Posterior vena cava (tissue), 2 donors: ENCODE results near the gene POLA1. TPM values are rescaled to one million over a fixed set of nuclear protein-coding genes. Genes with fewer than 3 reads are reported as not detected.
A peak's percentile ranks its signal among the peaks of the same experiment; 100 is the strongest.
"Not testable (repeated sequence)": the region's sequence is repeated elsewhere in the genome, so short reads cannot be mapped to it uniquely, and the experiment has no call there.

Experiments
- DNase-seq: peaks from one replicate; pipeline ENCODE4 v3.0.0-alpha.2; 2020; ENCODE audit warnings: low spot score
- intact Hi-C, 2 donors: fragments of 100-400 bp; cut with DNase I; formaldehyde crosslinking; loops; one replicate each; pipeline versions ENCODE4 v1.14.1 to v1.14.2; 2022 to 2023
- long read RNA-seq, 2 donors: library from polyadenylated mRNA; unstranded; transcript quantifications; one replicate each; pipeline ENCODE4 v2.0.0, GENCODE V29; 2020 to 2021
- total RNA-seq, 2 donors: library from RNA; stranded (reverse); fragmentation: NEBNext Ultra II Directional; extraction: Animal tissue kit (Norgen Biotek cat#: 25700); gene quantifications; one replicate each; pipeline ENCODE4 v1.2.1, GENCODE V29; 2021
- donor health status: DM: yes; HTN: yes; CAD: no.
- donor health status: DM: yes; HTN: yes; CAD: no.

Gene POLA1
- total RNA-seq = 10 to 100 TPM; 10.4 to 12.1 TPM
- long read RNA-seq, donor 1, full-length matches to known transcripts = 1 of 4 reads
- long read RNA-seq, donor 1, partial matches to known transcripts = 1 of 4 reads
- long read RNA-seq, donor 1, other reads (novel, unspliced or antisense) = 2 of 4 reads
- long read RNA-seq, donor 2, partial matches to known transcripts = 6 of 10 reads
- long read RNA-seq, donor 2, other reads (novel, unspliced or antisense) = 4 of 10 reads

DNA sequence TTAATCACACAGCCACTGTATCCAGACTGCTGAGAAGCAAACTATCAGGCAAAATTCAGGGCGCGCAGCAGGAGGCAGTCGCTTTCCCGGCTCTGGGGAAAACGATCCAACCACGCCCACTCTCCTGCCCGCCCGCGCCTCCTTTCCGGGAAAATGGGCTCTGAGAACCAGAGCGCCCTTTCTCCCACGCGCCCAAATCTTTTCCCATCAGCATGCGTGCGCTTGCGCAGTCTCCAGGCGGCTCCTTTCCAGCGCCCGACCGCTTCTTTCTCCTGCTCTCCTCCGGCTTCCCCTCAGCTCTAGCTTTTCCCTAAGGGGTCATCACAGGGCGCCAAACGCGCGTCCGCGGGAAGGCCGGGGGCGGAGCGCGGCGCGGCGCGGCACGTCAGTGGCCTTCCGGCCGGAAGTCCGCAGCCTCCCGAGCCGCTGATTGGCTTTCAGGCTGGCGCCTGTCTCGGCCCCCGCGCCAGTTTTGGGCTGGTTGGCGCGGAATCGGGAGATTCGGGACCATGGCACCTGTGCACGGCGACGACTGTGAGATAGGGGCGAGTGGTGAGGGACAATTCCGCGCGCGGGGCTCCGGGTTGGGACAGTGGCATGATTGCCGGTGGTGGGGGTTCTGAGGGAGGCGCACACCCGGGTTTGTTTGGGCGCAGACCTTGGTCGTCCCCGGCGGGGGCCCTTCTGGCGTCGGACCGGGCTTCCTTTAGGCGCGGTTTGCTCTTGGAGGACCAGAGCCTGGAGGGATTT is at the start of gene POLA1:
Gene POLA1, plus strand, starts transcription at position 466 of the 750 bp plus-strand sequence. Its CDS starts 44 bp downstream, at position 510.
- DNase-seq = peak; percentile 97
- intact Hi-C loops = no loop called here

DNA sequence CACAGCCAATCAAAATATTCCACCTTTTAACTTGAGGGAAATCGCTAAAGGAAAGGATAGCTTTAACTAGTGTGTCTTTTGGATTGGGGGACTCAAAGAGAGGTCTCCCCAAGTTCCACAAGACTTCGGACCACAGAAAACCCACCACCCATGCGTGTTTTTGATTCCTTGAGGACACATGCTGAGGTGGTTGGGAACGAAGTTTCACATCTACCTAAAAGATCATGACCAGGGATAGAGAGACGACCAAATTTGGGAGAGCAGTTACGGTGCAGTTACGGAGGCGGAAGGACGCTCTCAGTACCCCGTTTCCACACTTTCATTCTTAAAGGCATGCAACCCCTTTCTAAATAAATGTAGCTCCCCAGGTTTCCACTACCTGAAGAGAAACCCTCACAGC is 47.7 kb upstream of the POLA1 start:
- no peak for DNase-seq
- intact Hi-C loops = no loop called here

GRCh38 chrX:24646745-24647182 is 47.0 kb upstream of the POLA1 start:
- DNase-seq = no peak

DNA sequence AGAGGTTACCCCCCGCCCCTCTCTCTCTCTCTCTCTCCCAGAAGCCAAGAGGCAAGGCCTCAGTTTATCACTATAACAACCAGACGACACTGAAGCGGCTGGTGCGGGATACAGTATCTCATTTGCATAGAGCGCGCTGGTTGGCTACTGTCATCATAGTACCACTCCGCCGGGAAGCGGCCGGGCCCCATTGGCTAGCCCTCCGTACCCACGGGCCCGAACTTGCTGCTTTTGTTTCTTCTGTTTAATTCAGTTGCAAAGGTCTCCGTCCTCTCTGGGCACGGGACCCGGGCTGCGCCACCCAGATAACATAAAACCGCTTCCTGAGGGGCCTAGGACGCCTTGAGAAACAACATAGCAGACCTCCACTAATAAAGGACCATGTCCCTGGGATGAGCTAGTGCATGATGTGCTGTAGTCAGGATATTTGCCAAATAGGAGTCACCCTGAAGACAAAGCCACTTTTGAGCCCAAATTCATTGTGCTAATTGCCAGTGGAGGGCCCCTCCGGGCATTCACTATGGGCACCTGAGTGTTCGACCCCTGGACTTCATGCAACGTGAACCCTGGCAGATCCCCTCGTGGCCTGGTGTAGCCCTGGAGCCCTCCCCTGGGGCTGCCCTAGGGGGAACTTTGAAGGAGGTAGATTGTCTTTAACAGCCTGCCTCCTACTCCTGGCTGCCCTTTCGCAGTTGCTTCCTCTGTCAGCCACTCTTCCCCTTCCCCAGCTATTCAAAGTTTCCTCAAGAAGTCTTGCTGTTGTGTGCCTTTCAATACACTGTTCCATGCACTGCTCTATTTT is 46.3 kb upstream of the POLA1 start, which contains the start of gene PCYT1B:
Gene PCYT1B, minus strand, starts transcription at position 91 of the 802 bp plus-strand sequence. CDS start 242 bp downstream, outside the sequence.
- peak; percentile 87 for DNase-seq
- intact Hi-C loops = no loop called here

More at GRCh38 chrX:24646745-24647182, 47.0 kb upstream of the POLA1 start:
- intact Hi-C loops = no loop called here

GRCh38 chrX:24648495-24648894 is 45.2 kb upstream of the POLA1 start:
- intact Hi-C loops = no loop called here

GRCh38 chrX:24651783-24652182 is 41.9 kb upstream of the POLA1 start:
- intact Hi-C loops = no loop called here
- DNase-seq = no peak

More at GRCh38 chrX:24648495-24648894, 45.2 kb upstream of the POLA1 start:
- DNase-seq = no peak

GRCh38 chrX:24655679-24656078 is 38.0 kb upstream of the POLA1 start:
- intact Hi-C loops, DNase-seq: not testable (repeated sequence)

DNA sequence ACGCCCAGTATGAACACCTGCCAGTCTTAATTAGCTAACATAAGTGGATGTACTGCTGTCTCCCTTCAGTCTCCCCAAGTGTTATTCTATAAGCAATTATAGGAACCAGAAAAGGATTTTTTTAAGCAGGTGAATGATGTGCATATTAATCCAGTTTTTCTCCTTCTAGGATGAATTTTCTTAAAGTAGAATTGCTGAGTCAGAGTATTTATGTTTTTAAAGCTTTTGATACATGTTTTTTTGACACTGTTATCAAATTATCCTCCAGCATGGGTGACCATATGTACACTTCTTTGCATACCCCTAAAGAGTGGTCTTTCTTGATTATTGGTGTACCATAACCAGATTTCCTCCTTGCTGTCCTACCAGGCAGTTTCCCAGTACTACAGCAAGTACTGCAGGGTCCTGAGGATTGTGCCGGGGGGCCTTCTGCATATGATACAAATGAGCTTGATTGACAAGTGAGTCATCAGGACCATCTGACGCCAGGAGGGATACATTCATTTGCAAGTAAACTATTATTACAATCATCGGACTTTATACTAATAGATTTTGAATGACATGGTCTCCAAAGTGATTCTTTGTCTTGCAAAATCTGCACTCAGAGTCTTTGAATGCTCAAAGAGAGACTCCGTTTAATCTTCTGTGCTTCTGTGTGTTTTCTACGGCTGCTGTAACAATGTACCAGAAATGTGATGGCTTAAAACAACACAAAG is 35.9 kb upstream of the POLA1 start:
- no peak for DNase-seq
- intact Hi-C loops = no loop called here

GRCh38 chrX:24658421-24658820 is 35.3 kb upstream of the POLA1 start:
- intact Hi-C loops = no loop called here

DNA sequence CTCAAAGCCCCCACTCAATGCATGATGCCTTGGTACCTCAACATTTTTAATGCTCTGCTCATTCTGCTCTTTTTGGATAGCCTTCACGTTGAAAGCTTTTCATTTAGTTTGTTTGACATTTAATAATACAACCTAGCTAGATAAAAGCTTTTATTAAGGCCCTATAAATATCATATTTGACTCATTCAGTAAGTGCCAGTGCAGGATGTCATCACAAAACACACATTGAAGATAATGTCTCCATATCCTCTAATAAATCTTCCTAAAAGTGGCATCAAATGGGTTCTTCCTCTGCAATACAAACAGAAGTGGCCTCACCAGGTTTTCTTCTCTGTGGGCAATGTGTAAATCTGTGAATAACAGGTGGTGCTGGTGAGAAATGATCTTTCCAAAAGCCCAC is 34.6 kb upstream of the POLA1 start:
- intact Hi-C loops = no loop called here
- DNase-seq = no peak

More at GRCh38 chrX:24658421-24658820, 35.3 kb upstream of the POLA1 start:
- no peak for DNase-seq

- intact Hi-C loops = no loop called here
- DNase-seq = no peak
Measured at GRCh38 chrX:24659646-24660045, 34.1 kb upstream of the POLA1 start.

GRCh38 chrX:24661292-24661691 is 32.4 kb upstream of the POLA1 start:
- intact Hi-C loops = no loop called here
- DNase-seq = no peak

DNA sequence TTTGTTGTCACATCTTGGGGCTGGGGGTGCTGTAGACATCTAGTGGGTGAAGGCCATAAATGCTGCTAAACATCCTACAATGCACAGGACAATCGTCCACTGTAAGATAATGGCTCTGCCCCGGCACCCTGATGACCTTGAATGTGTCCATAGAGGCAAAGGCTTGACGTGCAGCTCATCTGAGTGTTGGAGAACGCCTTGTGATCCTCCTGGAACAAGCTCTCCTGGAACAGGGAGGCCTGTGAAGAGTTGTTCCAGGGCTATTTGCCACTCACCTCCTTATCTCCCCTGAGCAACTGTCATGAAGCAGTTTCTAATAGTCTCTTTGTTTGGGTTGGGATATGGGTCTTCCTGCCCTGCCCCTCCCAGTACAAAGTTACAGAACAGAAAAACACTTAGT is 31.4 kb upstream of the POLA1 start:
- intact Hi-C loops = no loop called here
- no peak for DNase-seq

DNA sequence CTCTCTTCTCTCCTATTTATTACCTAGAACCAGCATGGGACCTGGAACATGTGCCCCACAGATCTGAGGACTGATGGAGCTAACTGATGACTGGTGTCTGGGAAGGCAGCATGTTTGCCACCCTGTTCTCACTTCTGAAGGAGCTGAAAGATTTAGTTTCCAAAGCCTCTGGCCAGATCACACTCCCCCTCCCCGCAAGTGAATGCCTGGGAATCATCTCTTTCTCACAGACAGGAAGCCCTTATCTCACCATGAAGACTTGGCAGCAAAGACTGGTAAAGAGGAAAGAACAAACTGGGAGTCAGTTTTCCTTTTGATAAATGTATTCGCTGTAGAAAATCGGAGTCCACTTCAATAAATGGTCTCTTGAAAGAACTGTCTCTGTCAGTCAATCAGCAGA is 25.6 kb upstream of the POLA1 start:
- DNase-seq = no peak
- intact Hi-C loops = no loop called here

DNA sequence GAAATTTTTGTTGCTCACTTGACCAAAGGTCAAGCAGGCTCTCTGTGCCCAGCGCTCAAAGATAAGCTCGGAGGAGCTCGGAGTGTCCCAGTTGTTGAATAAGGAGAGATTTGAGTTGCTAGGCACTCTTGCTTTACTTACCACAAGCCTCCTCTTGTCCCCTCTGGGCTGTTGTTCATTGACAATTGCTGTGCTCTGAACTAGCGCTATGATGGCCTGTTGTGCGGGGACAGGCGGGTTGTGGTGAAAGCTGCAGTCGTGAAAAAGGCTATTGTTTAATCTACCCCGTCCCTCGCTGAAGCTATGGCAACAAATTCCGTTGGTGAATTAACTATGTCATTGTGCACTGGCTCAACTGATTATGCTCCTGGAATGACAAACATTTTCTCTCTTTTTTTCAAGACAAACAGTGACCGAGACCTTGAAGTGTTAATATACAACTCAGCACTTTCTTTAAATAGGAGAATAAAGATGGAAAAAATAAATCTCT is 21.0 kb upstream of the POLA1 start:
- intact Hi-C loops = no loop called here
- DNase-seq = no peak

DNA sequence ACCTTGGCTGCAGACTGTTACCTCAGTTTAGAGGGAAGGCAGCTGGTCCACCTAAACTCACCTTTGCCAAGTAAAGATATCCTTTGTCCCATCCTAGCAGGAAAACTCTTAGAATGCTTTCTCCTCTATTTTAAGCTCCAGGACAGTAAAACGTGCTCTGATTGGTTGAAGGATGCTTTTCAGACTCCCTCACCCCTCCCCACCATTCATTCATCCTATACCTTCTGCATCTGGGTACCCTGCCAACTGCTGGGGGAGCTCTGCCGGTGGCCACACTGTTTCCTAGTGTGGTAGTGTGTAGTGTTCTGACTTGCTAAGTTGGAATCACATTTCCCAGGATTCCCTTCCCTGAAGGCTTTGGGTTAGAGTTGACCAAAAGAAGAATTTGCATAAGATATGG is 20.3 kb upstream of the POLA1 start:
- DNase-seq = no peak
- intact Hi-C loops = no loop called here

GRCh38 chrX:24676403-24677024 is 17.2 kb upstream of the POLA1 start:
- no peak for DNase-seq
- intact Hi-C loops = no loop called here

- DNase-seq = no peak
- intact Hi-C loops = no loop called here
Measured at GRCh38 chrX:24682739-24683432, 10.8 kb upstream of the POLA1 start.
